Endothelial cell (in vitro differentiated cells): ENCODE results near the gene CLBA1. TPM values are rescaled to one million over a fixed set of nuclear protein-coding genes. Genes with fewer than 3 reads are reported as not detected.
A peak's percentile ranks its signal among the peaks of the same experiment; 100 is the strongest.

ENCODE experiments used
- DNase-seq: peaks from one replicate; pipeline ENCODE4 v3.0.0; 2021; ENCODE audit warnings: low spot score
- H3K27ac Mint-ChIP-seq: one replicate; pipeline ENCODE4 v1.8.0; 2021; ENCODE audit warnings: mixed read lengths, inconsistent platforms; ENCODE audit not compliant: unreplicated experiment
- H3K27me3 Mint-ChIP-seq: one replicate; pipeline ENCODE4 v1.8.0; 2021; ENCODE audit warnings: mild to moderate bottlenecking, moderate library complexity, mixed read lengths, inconsistent platforms; ENCODE audit not compliant: unreplicated experiment
- H3K36me3 Mint-ChIP-seq: one replicate; pipeline ENCODE4 v1.8.0; 2021; ENCODE audit warnings: mild to moderate bottlenecking, low read depth, mixed read lengths, inconsistent platforms; ENCODE audit not compliant: unreplicated experiment
- H3K4me1 Mint-ChIP-seq: one replicate; pipeline ENCODE4 v1.8.0; 2021; ENCODE audit warnings: mild to moderate bottlenecking, mixed read lengths, inconsistent platforms; ENCODE audit not compliant: unreplicated experiment
- H3K4me3 Mint-ChIP-seq: one replicate; pipeline ENCODE4 v1.8.0; 2021; ENCODE audit warnings: mild to moderate bottlenecking, mixed read lengths, inconsistent platforms; ENCODE audit not compliant: unreplicated experiment
- H3K9me3 Mint-ChIP-seq: one replicate; pipeline ENCODE4 v1.8.0; 2021; ENCODE audit warnings: mixed read lengths, inconsistent platforms; ENCODE audit not compliant: unreplicated experiment
- total RNA-seq: library from RNA; stranded (reverse); fragmentation: NEBNext Ultra II Directional; extraction: Animal tissue kit (Norgen Biotek cat#: 25700); gene quantifications from one replicate; pipeline ENCODE4 v1.2.1, GENCODE V29; 2021; ENCODE audit not compliant: unreplicated experiment
- TF ChIP-seq, protein P1 (sequence below): fragments of 200-600 bp; sonication (generic); IDR thresholded peaks from one replicate; pipeline ENCODE4 v1.5.0; 2021; ENCODE audit warnings: antibody characterized with exemption; ENCODE audit not compliant: unreplicated experiment

CLBA1 gene
- total RNA-seq, 1 donor from 2014 or later: 13.5 TPM

DNA sequence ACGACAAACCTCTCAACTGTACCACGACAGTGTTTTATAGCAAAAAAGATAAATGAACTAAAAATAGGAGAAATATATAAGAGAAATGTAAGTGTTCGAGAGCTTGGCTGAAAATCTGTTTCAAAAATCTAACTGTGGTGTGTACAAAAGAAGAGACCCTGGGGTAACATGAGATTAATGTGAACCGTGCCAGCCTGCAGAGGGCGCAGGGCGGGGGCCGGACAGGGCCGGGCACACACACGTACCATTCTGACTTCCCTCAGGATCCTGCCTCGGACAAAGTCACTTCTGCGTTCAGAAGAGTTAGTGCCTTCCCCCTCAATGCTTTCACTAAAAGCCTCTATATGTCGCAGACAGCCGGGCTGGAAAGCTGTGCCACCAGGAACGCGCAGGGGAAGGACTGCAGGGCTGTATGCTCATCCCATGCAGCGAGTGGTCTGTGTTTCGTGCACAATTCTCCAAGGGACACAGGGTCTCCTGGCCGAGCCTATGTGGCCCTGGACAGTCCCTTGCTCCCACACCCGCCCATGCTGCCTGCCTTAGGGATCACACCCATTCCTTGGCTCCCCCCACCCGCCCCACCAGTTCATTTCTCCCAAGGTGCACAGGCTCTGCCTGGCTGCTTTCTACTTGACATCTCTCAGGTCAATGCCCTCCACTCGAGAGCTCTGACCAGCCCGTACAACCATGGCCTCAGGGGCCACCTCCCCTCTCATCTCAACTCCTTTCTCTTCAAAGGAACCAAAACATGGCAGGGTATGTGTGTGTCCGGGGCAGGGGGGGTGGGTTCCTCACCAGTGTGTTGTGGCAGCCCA is 26.8 kb downstream of the CLBA1 start:
- TF ChIP-seq, protein P1, sequence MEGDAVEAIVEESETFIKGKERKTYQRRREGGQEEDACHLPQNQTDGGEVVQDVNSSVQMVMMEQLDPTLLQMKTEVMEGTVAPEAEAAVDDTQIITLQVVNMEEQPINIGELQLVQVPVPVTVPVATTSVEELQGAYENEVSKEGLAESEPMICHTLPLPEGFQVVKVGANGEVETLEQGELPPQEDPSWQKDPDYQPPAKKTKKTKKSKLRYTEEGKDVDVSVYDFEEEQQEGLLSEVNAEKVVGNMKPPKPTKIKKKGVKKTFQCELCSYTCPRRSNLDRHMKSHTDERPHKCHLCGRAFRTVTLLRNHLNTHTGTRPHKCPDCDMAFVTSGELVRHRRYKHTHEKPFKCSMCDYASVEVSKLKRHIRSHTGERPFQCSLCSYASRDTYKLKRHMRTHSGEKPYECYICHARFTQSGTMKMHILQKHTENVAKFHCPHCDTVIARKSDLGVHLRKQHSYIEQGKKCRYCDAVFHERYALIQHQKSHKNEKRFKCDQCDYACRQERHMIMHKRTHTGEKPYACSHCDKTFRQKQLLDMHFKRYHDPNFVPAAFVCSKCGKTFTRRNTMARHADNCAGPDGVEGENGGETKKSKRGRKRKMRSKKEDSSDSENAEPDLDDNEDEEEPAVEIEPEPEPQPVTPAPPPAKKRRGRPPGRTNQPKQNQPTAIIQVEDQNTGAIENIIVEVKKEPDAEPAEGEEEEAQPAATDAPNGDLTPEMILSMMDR: no peak
- H3K4me1 Mint-ChIP-seq: peaks cover 50% of the 10 kb centered on the region
- peaks cover 5% of the 10 kb centered on the region for H3K27me3 Mint-ChIP-seq
- H3K9me3 Mint-ChIP-seq: peaks cover 8% of the 10 kb centered on the region
- H3K36me3 Mint-ChIP-seq: peaks cover 28% of the 10 kb centered on the region
- no peak overlapping the region for H3K4me3 Mint-ChIP-seq
- DNase-seq: no peak
- H3K27ac Mint-ChIP-seq: peak overlapping the region; percentile 36

DNA sequence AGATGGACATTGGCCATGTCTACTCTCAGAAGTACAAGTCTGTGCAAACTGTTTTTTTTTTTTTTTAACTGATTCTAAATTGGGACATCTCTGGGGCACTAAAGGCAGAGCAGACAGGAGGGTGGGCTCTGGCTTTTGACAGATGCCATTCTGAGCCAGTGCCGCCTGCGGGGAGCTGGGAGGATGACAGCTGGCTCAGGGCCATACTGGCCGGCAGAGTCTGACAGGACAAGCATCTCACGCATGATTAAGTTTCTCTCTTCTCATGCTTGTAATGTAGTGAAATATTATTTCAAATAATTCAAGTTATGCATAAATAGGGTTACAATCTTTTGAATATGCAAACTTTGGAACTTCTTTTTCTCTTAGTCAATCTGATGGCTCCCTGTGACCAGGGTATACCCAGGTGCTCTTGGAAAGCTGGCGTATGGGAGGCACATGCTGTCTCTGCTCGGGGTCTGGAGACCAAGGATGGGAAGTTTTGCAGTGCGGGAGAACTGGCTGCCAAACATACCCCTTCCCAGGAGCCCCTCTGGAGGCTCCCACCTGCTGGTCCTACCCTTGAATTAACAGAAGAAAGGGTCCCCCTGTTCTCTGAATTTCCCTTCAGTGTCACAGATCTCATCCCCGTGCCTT is 27.7 kb downstream of the CLBA1 start:
- no peak overlapping the region for H3K27ac Mint-ChIP-seq
- peaks cover 8% of the 10 kb centered on the region for H3K9me3 Mint-ChIP-seq
- H3K4me3 Mint-ChIP-seq: peak overlapping the region; percentile 5
- DNase-seq: no peak
- H3K4me1 Mint-ChIP-seq: peaks cover 57% of the 10 kb centered on the region
- H3K27me3 Mint-ChIP-seq: peaks cover 6% of the 10 kb centered on the region
- peaks cover 33% of the 10 kb centered on the region for H3K36me3 Mint-ChIP-seq
- TF ChIP-seq, protein P1: no peak

DNA sequence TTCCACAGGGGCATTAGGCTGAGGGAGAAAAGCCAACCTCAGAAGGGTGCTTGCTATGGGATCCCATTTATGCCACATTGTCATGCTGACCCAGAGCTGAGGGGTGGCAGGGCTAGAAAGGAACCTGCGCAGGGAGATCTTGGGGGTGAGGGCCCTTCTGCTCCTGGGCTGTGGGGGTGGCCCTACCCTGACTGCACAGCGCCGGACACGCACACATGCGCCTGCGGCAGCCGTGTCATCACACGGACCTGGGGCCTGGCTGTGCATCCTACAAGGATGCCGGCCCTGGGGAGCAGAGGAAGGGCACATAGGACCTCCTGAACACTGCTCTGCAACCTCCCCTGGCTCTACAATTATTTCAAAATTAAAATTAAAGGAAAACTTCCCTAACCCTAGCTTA is 28.4 kb downstream of the CLBA1 start:
- H3K4me3 Mint-ChIP-seq: no peak overlapping the region
- H3K36me3 Mint-ChIP-seq: peaks cover 33% of the 10 kb centered on the region
- TF ChIP-seq, protein P1: no peak
- peaks cover 61% of the 10 kb centered on the region for H3K4me1 Mint-ChIP-seq
- H3K27me3 Mint-ChIP-seq: peaks cover 8% of the 10 kb centered on the region
- peak overlapping the region; percentile 81 for H3K27ac Mint-ChIP-seq
- peaks cover 8% of the 10 kb centered on the region for H3K9me3 Mint-ChIP-seq
- no peak for DNase-seq

DNA sequence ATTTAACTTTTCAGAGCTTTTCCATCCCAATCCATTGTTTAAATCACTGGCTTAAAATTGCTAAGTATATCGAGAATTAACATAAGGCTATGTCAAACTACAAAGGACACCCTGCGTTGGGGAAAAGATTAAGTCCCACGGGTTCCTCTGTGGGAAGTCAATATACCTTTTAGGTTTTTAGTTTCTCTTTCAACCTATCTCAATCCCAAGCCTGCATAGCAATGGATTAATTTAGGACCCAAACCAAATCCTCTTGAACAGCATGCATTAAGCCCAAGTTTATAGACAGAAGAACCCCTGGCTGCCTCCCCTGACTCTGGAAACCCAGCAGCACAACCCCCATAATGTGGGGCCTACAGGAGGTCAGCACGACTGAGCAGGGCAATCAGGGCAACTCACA is 29.0 kb downstream of the CLBA1 start:
- TF ChIP-seq, protein P1: no peak
- H3K4me1 Mint-ChIP-seq: peaks cover 67% of the 10 kb centered on the region
- peaks cover 8% of the 10 kb centered on the region for H3K9me3 Mint-ChIP-seq
- H3K27me3 Mint-ChIP-seq: peaks cover 12% of the 10 kb centered on the region
- no peak for DNase-seq
- peak overlapping the region; percentile 81 for H3K27ac Mint-ChIP-seq
- H3K4me3 Mint-ChIP-seq: no peak overlapping the region
- peaks cover 33% of the 10 kb centered on the region for H3K36me3 Mint-ChIP-seq

GRCh38 chr14:105015242-105015641 is 29.7 kb downstream of the CLBA1 start:
- TF ChIP-seq, protein P1: no peak
- Mint-ChIP-seq H3K27me3 (peaks cover 17% of the 10 kb centered on the region), H3K27ac (peak overlapping the region; percentile 81), H3K4me1 (peaks cover 71% of the 10 kb centered on the region), H3K36me3 (peaks cover 30% of the 10 kb centered on the region), H3K4me3 (peak overlapping the region; percentile 26), H3K9me3 (peaks cover 4% of the 10 kb centered on the region)
- no peak for DNase-seq
